ENCODE measurements around the gene CUTC. TPM values are rescaled to one million over a fixed set of nuclear protein-coding genes. Genes with fewer than 3 reads are reported as not detected.

CUTC gene
- total RNA-seq, result 10 to 100 TPM; 37.4 to 38.1 TPM

- Mint-ChIP-seq H3K27ac (peak within 1 kb of the TSS; percentile 100), H3K4me3 (peak within 1 kb of the TSS; percentile 99), H3K27me3 (no peaks in the 10 kb centered on the region), H3K36me3 (ENCODE audit: low read depth) (peaks cover 49% of the 10 kb centered on the region), H3K9me3 (peaks cover under 1% of the 10 kb centered on the region), H3K4me1 (ENCODE audit: low read depth) (peaks cover 33% of the 10 kb centered on the region)
- DNase-seq (peak; percentile 96), ATAC-seq (peak; percentile 93)
- CTCF ChIA-PET, result interaction anchor here (0.8 to 1.8 kb wide), 13 partner anchors 9 to 314 kb away, joined by 3 to 8 read pairs (median 4); partner anchors contain the start of genes DNMBP and GOT1
- no peak for TF ChIP-seq CTCF (IDR thresholded peaks at IDR 0.05)
- intact Hi-C loops (cut with micrococcal nuclease), result no loop called here
- POLR2A ChIA-PET, result interaction anchor here (0.6 to 2.4 kb wide), 11 partner anchors 8 to 641 kb away, joined by 3 to 26 read pairs (median 4); partner anchors contain the start of genes ENTPD7, GOT1 and SLC25A28
Measured at GRCh38 chr10:99732033-99732842, at the start of gene CUTC, which contains the start of gene COX15. Gene CUTC, plus strand, starts transcription at chr10:99732234. Its CDS starts 115 bp downstream, at chr10:99732349. Gene COX15, minus strand, starts transcription at chr10:99732127. Its CDS starts 78 bp downstream, at chr10:99732049.

- peak; percentile 71 for ATAC-seq
- Mint-ChIP-seq H3K4me3 (no peak overlapping the region), H3K27me3 (no peaks in the 10 kb centered on the region), H3K4me1 (ENCODE audit: low read depth) (peaks cover 5% of the 10 kb centered on the region), H3K36me3 (ENCODE audit: low read depth) (peaks cover 5% of the 10 kb centered on the region), H3K9me3 (no peaks in the 10 kb centered on the region), H3K27ac (no peak overlapping the region)
- ChIA-PET CTCF (interaction anchor here (1.4 kb wide), 1 partner anchor 24 kb away, joined by 5 read pairs; the partner anchor contains the start of gene ENTPD7), POLR2A (no interaction called here)
- TF ChIP-seq CTCF (IDR thresholded peaks at IDR 0.05), result no peak
- DNase-seq, result no peak
- intact Hi-C loops (cut with micrococcal nuclease), result no loop called here
Measured at GRCh38 chr10:99682752-99683151, 49.3 kb upstream of the CUTC start.

- intact Hi-C loops (cut with micrococcal nuclease), result no loop called here
- Mint-ChIP-seq H3K27ac (no peak overlapping the region), H3K4me3 (no peak overlapping the region), H3K9me3 (no peaks in the 10 kb centered on the region), H3K27me3 (no peaks in the 10 kb centered on the region), H3K36me3 (ENCODE audit: low read depth) (peaks cover 5% of the 10 kb centered on the region), H3K4me1 (ENCODE audit: low read depth) (no peaks in the 10 kb centered on the region)
- CTCF ChIA-PET, result no interaction called here
- POLR2A ChIA-PET, result no interaction called here
- DNase-seq (no peak), ATAC-seq (no peak)
- TF ChIP-seq CTCF (IDR thresholded peaks at IDR 0.05), result no peak
Measured at GRCh38 chr10:99685597-99685967, 46.5 kb upstream of the CUTC start.

GRCh38 chr10:99689461-99689860 is 42.6 kb upstream of the CUTC start:
- CTCF ChIA-PET, result no interaction called here
- TF ChIP-seq CTCF (IDR thresholded peaks at IDR 0.05), result no peak
- no peaks in the 10 kb centered on the region for H3K9me3 Mint-ChIP-seq
- H3K27ac Mint-ChIP-seq, result no peak overlapping the region
- H3K27me3 Mint-ChIP-seq, result no peaks in the 10 kb centered on the region
- H3K36me3 Mint-ChIP-seq (ENCODE audit: low read depth), result peaks cover 5% of the 10 kb centered on the region
- intact Hi-C loops (cut with micrococcal nuclease), result no loop called here
- DNase-seq (no peak), ATAC-seq (no peak)
- no peak overlapping the region for H3K4me3 Mint-ChIP-seq
- H3K4me1 Mint-ChIP-seq (ENCODE audit: low read depth), result no peaks in the 10 kb centered on the region
- POLR2A ChIA-PET, result no interaction called here

- no peak for ATAC-seq
- H3K27me3 Mint-ChIP-seq, result no peaks in the 10 kb centered on the region
- POLR2A ChIA-PET, result no interaction called here
- intact Hi-C loops (cut with micrococcal nuclease), result no loop called here
- no peak for TF ChIP-seq CTCF (IDR thresholded peaks at IDR 0.05)
- H3K4me1 Mint-ChIP-seq (ENCODE audit: low read depth), result no peaks in the 10 kb centered on the region
- CTCF ChIA-PET, result no interaction called here
- H3K36me3 Mint-ChIP-seq (ENCODE audit: low read depth), result peaks cover 2% of the 10 kb centered on the region
- DNase-seq, result no peak
- H3K27ac Mint-ChIP-seq, result no peak overlapping the region
- H3K9me3 Mint-ChIP-seq, result no peaks in the 10 kb centered on the region
- H3K4me3 Mint-ChIP-seq, result no peak overlapping the region
Measured at GRCh38 chr10:99693933-99694583, 38.0 kb upstream of the CUTC start.

All from activated CD8-positive, alpha-beta T cell treated with anti-CD3 and anti-CD28 coated beads for 36 hours (primary cell).